ENCODE measurements around the gene ZNF609. TPM values are rescaled to one million over a fixed set of nuclear protein-coding genes. Genes with fewer than 3 reads are reported as not detected.

ZNF609 gene
- total RNA-seq, 1 donor from 2014 or later, result 28.6 TPM

GRCh38 chr15:64528871-64529270 is 68.5 kb downstream of the ZNF609 start:
- Mint-ChIP-seq H3K36me3 (ENCODE audit: low read depth) (peaks cover 8% of the 10 kb centered on the region), H3K4me1 (peaks cover 16% of the 10 kb centered on the region), H3K4me3 (no peak overlapping the region), H3K27me3 (no peaks in the 10 kb centered on the region), H3K27ac (no peak overlapping the region), H3K9me3 (no peaks in the 10 kb centered on the region)
- intact Hi-C loops (cut with micrococcal nuclease), result no loop called here
- no peak for DNase-seq
- TF ChIP-seq, protein P1, sequence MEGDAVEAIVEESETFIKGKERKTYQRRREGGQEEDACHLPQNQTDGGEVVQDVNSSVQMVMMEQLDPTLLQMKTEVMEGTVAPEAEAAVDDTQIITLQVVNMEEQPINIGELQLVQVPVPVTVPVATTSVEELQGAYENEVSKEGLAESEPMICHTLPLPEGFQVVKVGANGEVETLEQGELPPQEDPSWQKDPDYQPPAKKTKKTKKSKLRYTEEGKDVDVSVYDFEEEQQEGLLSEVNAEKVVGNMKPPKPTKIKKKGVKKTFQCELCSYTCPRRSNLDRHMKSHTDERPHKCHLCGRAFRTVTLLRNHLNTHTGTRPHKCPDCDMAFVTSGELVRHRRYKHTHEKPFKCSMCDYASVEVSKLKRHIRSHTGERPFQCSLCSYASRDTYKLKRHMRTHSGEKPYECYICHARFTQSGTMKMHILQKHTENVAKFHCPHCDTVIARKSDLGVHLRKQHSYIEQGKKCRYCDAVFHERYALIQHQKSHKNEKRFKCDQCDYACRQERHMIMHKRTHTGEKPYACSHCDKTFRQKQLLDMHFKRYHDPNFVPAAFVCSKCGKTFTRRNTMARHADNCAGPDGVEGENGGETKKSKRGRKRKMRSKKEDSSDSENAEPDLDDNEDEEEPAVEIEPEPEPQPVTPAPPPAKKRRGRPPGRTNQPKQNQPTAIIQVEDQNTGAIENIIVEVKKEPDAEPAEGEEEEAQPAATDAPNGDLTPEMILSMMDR (IDR thresholded peaks at IDR 0.05), result no peak
- CTCF ChIA-PET, result no interaction called here
- POLR2A ChIA-PET, result no interaction called here
- no peak for ATAC-seq (ENCODE audit: low read depth)

DNA sequence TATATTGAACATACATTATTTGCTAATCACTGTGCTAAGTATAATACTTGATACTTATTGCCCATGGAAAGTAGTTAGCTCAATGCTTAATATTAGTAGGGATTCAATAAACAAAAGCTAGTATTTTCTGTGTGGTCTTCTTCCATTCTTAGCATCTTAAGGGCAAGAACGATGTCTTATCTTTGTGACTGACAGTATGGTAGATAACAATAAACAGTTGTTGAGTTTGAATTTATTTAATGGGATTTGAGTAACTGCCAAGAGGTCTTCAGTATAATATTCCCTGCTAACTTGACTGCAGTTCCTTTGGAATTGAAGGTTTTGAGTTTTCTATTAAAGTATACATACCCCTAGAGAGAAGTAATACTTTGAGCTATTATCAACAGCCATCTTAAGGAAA is 70.1 kb downstream of the ZNF609 start:
- TF ChIP-seq, protein P1 (IDR thresholded peaks at IDR 0.05), result no peak
- Mint-ChIP-seq H3K36me3 (ENCODE audit: low read depth) (peaks cover 10% of the 10 kb centered on the region), H3K4me1 (peaks cover 22% of the 10 kb centered on the region), H3K9me3 (no peaks in the 10 kb centered on the region), H3K27ac (no peak overlapping the region), H3K4me3 (no peak overlapping the region), H3K27me3 (no peaks in the 10 kb centered on the region)
- DNase-seq, result no peak
- ChIA-PET POLR2A (no interaction called here), CTCF (no interaction called here)
- no peak for ATAC-seq (ENCODE audit: low read depth)
- intact Hi-C loops (cut with micrococcal nuclease), result no loop called here

- no peak for DNase-seq
- Mint-ChIP-seq H3K9me3 (no peaks in the 10 kb centered on the region), H3K36me3 (ENCODE audit: low read depth) (peaks cover 10% of the 10 kb centered on the region), H3K4me1 (peaks cover 24% of the 10 kb centered on the region), H3K27ac (no peak overlapping the region), H3K4me3 (no peak overlapping the region), H3K27me3 (no peaks in the 10 kb centered on the region)
- intact Hi-C loops (cut with micrococcal nuclease), result no loop called here
- ATAC-seq (ENCODE audit: low read depth), result no peak
- CTCF ChIA-PET, result no interaction called here
- TF ChIP-seq, protein P1 (IDR thresholded peaks at IDR 0.05), result no peak
- POLR2A ChIA-PET, result no interaction called here
Observed at GRCh38 chr15:64530918-64531317, 70.5 kb downstream of the ZNF609 start.

GRCh38 chr15:64532521-64533315 is 72.3 kb downstream of the ZNF609 start:
- H3K4me1 Mint-ChIP-seq, result peaks cover 23% of the 10 kb centered on the region
- DNase-seq (no peak), ATAC-seq (ENCODE audit: low read depth) (no peak)
- intact Hi-C loops (cut with micrococcal nuclease), result no loop called here
- POLR2A ChIA-PET, result no interaction called here
- no peaks in the 10 kb centered on the region for H3K27me3 Mint-ChIP-seq
- H3K4me3 Mint-ChIP-seq, result no peak overlapping the region
- TF ChIP-seq, protein P1 (IDR thresholded peaks at IDR 0.05), result no peak
- no peaks in the 10 kb centered on the region for H3K9me3 Mint-ChIP-seq
- CTCF ChIA-PET, result no interaction called here
- H3K27ac Mint-ChIP-seq, result no peak overlapping the region
- peaks cover 9% of the 10 kb centered on the region for H3K36me3 Mint-ChIP-seq (ENCODE audit: low read depth)

- Mint-ChIP-seq H3K27me3 (no peaks in the 10 kb centered on the region), H3K27ac (no peak overlapping the region), H3K4me1 (peaks cover 22% of the 10 kb centered on the region), H3K36me3 (ENCODE audit: low read depth) (peaks cover 3% of the 10 kb centered on the region), H3K4me3 (no peak overlapping the region), H3K9me3 (no peaks in the 10 kb centered on the region)
- ChIA-PET CTCF (no interaction called here), POLR2A (interaction anchor here (0.7 kb wide), 2 partner anchors 36 to 165 kb away, joined by 3 read pairs; no protein-coding TSS in a partner anchor)
- ATAC-seq (ENCODE audit: low read depth) (no peak), DNase-seq (no peak)
- TF ChIP-seq, protein P1 (IDR thresholded peaks at IDR 0.05), result no peak
- intact Hi-C loops (cut with micrococcal nuclease), result no loop called here
Observed at GRCh38 chr15:64535460-64536243, 75.3 kb downstream of the ZNF609 start.
